ENCODE measurements around the gene RPS27L.

GRCh38 chr15:63109920-63110319 is 47.4 kb downstream of the RPS27L start:
- no peak for TF ChIP-seq CTCF (IDR thresholded peaks at IDR 0.05; ENCODE audit: low read depth, low read length, missing input control)
- no peak for TF ChIP-seq RAD21 (IDR thresholded peaks at IDR 0.05)
- TF ChIP-seq ATF3 (IDR thresholded peaks at IDR 0.05) = no peak
- TF ChIP-seq REST (IDR thresholded peaks at IDR 0.05) = no peak
- no peak for TF ChIP-seq GABPA (IDR thresholded peaks at IDR 0.05 in 1 of 2, conservative IDR thresholded peaks at IDR 0.05 in 1 of 2)
- TF ChIP-seq TAF1 (conservative IDR thresholded peaks at IDR 0.05) = no peak
- TF ChIP-seq, protein P1, sequence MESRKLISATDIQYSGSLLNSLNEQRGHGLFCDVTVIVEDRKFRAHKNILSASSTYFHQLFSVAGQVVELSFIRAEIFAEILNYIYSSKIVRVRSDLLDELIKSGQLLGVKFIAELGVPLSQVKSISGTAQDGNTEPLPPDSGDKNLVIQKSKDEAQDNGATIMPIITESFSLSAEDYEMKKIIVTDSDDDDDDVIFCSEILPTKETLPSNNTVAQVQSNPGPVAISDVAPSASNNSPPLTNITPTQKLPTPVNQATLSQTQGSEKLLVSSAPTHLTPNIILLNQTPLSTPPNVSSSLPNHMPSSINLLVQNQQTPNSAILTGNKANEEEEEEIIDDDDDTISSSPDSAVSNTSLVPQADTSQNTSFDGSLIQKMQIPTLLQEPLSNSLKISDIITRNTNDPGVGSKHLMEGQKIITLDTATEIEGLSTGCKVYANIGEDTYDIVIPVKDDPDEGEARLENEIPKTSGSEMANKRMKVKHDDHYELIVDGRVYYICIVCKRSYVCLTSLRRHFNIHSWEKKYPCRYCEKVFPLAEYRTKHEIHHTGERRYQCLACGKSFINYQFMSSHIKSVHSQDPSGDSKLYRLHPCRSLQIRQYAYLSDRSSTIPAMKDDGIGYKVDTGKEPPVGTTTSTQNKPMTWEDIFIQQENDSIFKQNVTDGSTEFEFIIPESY (IDR thresholded peaks at IDR 0.05) = no peak
- no peak for TF ChIP-seq SP1 (IDR thresholded peaks at IDR 0.05)
- no peak for TF ChIP-seq EGR1 (IDR thresholded peaks at IDR 0.05; ENCODE audit: low read depth in 2 of 2)
- TF ChIP-seq YY1 (IDR thresholded peaks at IDR 0.05) = no peak
- TF ChIP-seq HNF4A (conservative IDR thresholded peaks at IDR 0.05) = no peak
